GM12878 (cell line): ENCODE measurements around the gene LRSAM1. TPM values are rescaled to one million over a fixed set of nuclear protein-coding genes. Genes with fewer than 3 reads are reported as not detected.

Experiments used
- ATAC-seq: fragments of 200-7000 bp; cut with Tn5 transposase; 3 replicates; pipeline ENCODE4 v1.9.1; 2020; ENCODE audit warnings: mild to moderate bottlenecking, moderate library complexity
- BruUV-seq: library from RNA; stranded (reverse); fragments of 400-500 nt; replicated peaks from 2 replicates; lab custom pipeline; 2021; lab: Mats Ljungman, UMichigan
- CTCF ChIA-PET: fragments of 300-600 bp; sonication (Branson Sonifier 250); formaldehyde crosslinking; extraction: SDS; loops from one replicate; lab custom pipeline; 2021; ENCODE audit warnings: inconsistent platforms; lab: Yijun Ruan, JAX
- POLR2A ChIA-PET: fragments of 350-600 bp; formaldehyde crosslinking; extraction: SDS; loops from one replicate; lab custom pipeline; 2021; ENCODE audit warnings: inconsistent platforms; lab: Charles Lee
- RAD21 ChIA-PET: fragments of 300-600 bp; sonication (Branson Sonifier 250); formaldehyde crosslinking; loops from one replicate; lab custom pipeline; 2023; ENCODE audit warnings: antibody characterized with exemption; ENCODE audit not compliant: unreplicated experiment; lab: Charles Lee
- SMC1A ChIA-PET: fragments of 300-600 bp; sonication (Branson Sonifier 250); formaldehyde crosslinking; loops from one replicate; lab custom pipeline; 2023; ENCODE audit not compliant: unreplicated experiment, uncharacterized antibody; lab: Charles Lee
- DNase-seq: peaks from one replicate; pipeline ENCODE4 v3.0.0-alpha.2; 2011; ENCODE audit warnings: low read depth, low spot score
- FAIRE-seq: peaks from 3 replicates; lab custom pipeline; 2011; peaks lifted over from hg19 to GRCh38; lab: Jason Lieb, UNC
- H2AFZ ChIP-seq: 2 replicates; pipeline ENCODE4 v1.6.0; 2011; ENCODE audit warnings: low read depth, low read length, control low read depth; ENCODE audit not compliant: control insufficient read depth
- H3K27ac ChIP-seq: 2 replicates; pipeline ENCODE4 v1.5.1; 2011; ENCODE audit warnings: control low read depth; ENCODE audit not compliant: control insufficient read depth, insufficient read depth
- H3K27me3 ChIP-seq, 2 experiments: replicated peaks in 1 of 2; 2 replicates each; pipeline versions ENCODE4 v1.6.0 to v1.6.1; 2011; ENCODE audit warnings: low read length in 1 of 2; ENCODE audit not compliant: control insufficient read depth in 2 of 2, insufficient read depth in 2 of 2
- H3K36me3 ChIP-seq, 2 experiments: 2 replicates each; pipeline ENCODE4 v1.5.1; 2011; ENCODE audit warnings: low read length in 1 of 2; ENCODE audit not compliant: control insufficient read depth in 2 of 2, insufficient read depth in 2 of 2
- H3K4me1 ChIP-seq: 2 replicates; pipeline ENCODE4 v1.6.1; 2011; ENCODE audit warnings: mild to moderate bottlenecking, low read length, moderate library complexity, mixed read lengths; ENCODE audit not compliant: control insufficient read depth, insufficient read depth
- H3K4me2 ChIP-seq: 2 replicates; pipeline ENCODE4 v1.6.0; 2011; ENCODE audit warnings: control low read depth; ENCODE audit not compliant: control insufficient read depth, insufficient read depth
- H3K4me3 ChIP-seq: fragments of 200-600 bp; sonication (generic); 2 replicates; pipeline ENCODE4 v1.5.1; 2016
- H3K79me2 ChIP-seq: 2 replicates; pipeline ENCODE4 v1.6.0; 2011; ENCODE audit warnings: low read length; ENCODE audit not compliant: control insufficient read depth, insufficient read depth
- H3K9ac ChIP-seq: 2 replicates; pipeline ENCODE4 v1.8.0; 2011; ENCODE audit warnings: low read length, control low read depth, mixed read lengths; ENCODE audit not compliant: control insufficient read depth, insufficient read depth
- H3K9me3 ChIP-seq: replicated peaks from 3 replicates; pipeline ENCODE4 v1.5.1; 2011; ENCODE audit warnings: mild to moderate bottlenecking, low read length; ENCODE audit not compliant: control insufficient read depth, insufficient read depth
- H4K20me1 ChIP-seq: 2 replicates; pipeline ENCODE4 v1.6.0; 2011; ENCODE audit not compliant: control insufficient read depth, insufficient read depth
- CBFB ChIP-seq: IDR thresholded peaks from 2 replicates; pipeline ENCODE4 v1.6.1; 2016; ENCODE audit warnings: antibody characterized with exemption, low read depth
- CBX3 ChIP-seq: fragments of 200-600 bp; sonication (generic); IDR thresholded peaks from 2 replicates; pipeline ENCODE4 v1.6.1; 2016; ENCODE audit warnings: low read depth, borderline replicate concordance
- EED ChIP-seq: sonication (generic); IDR thresholded peaks from 2 replicates; pipeline ENCODE4 v1.6.1; 2016; ENCODE audit warnings: antibody characterized with exemption, low read depth
- IKZF1 ChIP-seq: fragments of 450-650 bp; conservative IDR thresholded peaks from 2 replicates; pipeline ENCODE4 v1.6.1; 2017; ENCODE audit warnings: antibody characterized with exemption, mild to moderate bottlenecking
- IKZF2 ChIP-seq, 2 experiments: fragments of 450-650 bp; IDR thresholded peaks; 2 replicates each; pipeline ENCODE4 v1.6.1; 2017; ENCODE audit warnings: mild to moderate bottlenecking in 2 of 2, moderate library complexity in 2 of 2
- JUNB ChIP-seq: IDR thresholded peaks from 2 replicates; pipeline ENCODE4 v1.6.1; 2016; ENCODE audit warnings: antibody characterized with exemption, mild to moderate bottlenecking
- MXI1 ChIP-seq: fragments of 150-350 bp; IDR thresholded peaks from 2 replicates; pipeline ENCODE4 v1.6.1; 2011; ENCODE audit warnings: low read depth, mild to moderate bottlenecking, inconsistent platforms, low read length, improper control_type of control experiment
- NFXL1 ChIP-seq: fragments of 450-650 bp; IDR thresholded peaks from 2 replicates; pipeline ENCODE4 v1.6.1; 2017; ENCODE audit warnings: antibody characterized with exemption, mild to moderate bottlenecking, borderline replicate concordance
- PAX5 ChIP-seq: IDR thresholded peaks from 2 replicates; pipeline ENCODE4 v1.6.1; 2011; ENCODE audit warnings: low read depth, low read length, borderline replicate concordance
- POLR2AphosphoS2 ChIP-seq: IDR thresholded peaks from 2 replicates; pipeline ENCODE4 v1.6.1; 2011; ENCODE audit warnings: low read depth, mild to moderate bottlenecking, low read length, improper control_type of control experiment, moderate library complexity
- SIN3A ChIP-seq: IDR thresholded peaks from 2 replicates; pipeline ENCODE4 v1.6.1; 2012; ENCODE audit warnings: low read depth, low read length, improper control_type of control experiment
- YY1 ChIP-seq: IDR thresholded peaks from 2 replicates; pipeline ENCODE4 v1.6.1; 2011; ENCODE audit warnings: low read depth, mild to moderate bottlenecking, low read length
- WGBS: methylation state at CpG from one replicate; pipeline ENCODE4 v1.1.6; 2016; ENCODE audit warnings: low lambda C conversion rate; ENCODE audit not compliant: insufficient replicate concordance, insufficient coverage; ENCODE audit errors: missing lambda C conversion rate; 5-methylcytosine and 5-hydroxymethylcytosine counted together
- in situ Hi-C: fragments of 300-500 bp; cut with MboI; formaldehyde crosslinking; loops from 9 replicates; pipeline ENCODE4 v1.14.3; 2018; ENCODE audit warnings: mixed read lengths
- intact Hi-C: fragments of 100-400 bp; cut with micrococcal nuclease; formaldehyde crosslinking; loops from one replicate; pipeline ENCODE4 v1.14.2; 2022; ENCODE audit not compliant: unreplicated experiment
- polyA plus RNA-seq, 11 experiments: library from polyadenylated mRNA; depleted of rRNA in 4 of 11; unstranded in 6 of 11; stranded (reverse) in 5 of 11; fragments of >200 nt; fragmentation: Nextera tagmentation in 4 of 11; fragmentation: Illumina TruSeq in 1 of 11; extraction: Ambion mirVana in 4 of 11; extraction: Trizol in 1 of 11; gene quantifications; 1 replicate in 1 of 11; 2 replicates in 10 of 11; pipeline versions ENCODE4 v1.2.1 to v1.2.3, GENCODE V29; 2011 to 2016; ENCODE audit warnings: inconsistent platforms in 2 of 11, missing spikeins in 2 of 11, low read depth in 1 of 11
- total RNA-seq, 4 experiments: library from RNA; depleted of rRNA in 3 of 4; stranded (reverse); fragments of >200 nt in 3 of 4; fragmentation: Illumina TruSeq in 1 of 4; extraction: Trizol in 1 of 4; gene quantifications; 2 replicates each; pipeline versions ENCODE4 v1.2.1 to v1.2.3, GENCODE V29; 2013 to 2021
- TF ChIP-seq, protein P1 (sequence below): IDR thresholded peaks from 2 replicates; pipeline ENCODE4 v1.6.1; 2012; ENCODE audit warnings: low read depth, low read length, improper control_type of control experiment

Gene LRSAM1
- total and polyA plus RNA-seq, 10 of the 15 experiments (the other 5 are each of a cell fraction or from before 2014, with no cell fraction given): 0.14 to 23.4 (median 11.7) TPM

DNA sequence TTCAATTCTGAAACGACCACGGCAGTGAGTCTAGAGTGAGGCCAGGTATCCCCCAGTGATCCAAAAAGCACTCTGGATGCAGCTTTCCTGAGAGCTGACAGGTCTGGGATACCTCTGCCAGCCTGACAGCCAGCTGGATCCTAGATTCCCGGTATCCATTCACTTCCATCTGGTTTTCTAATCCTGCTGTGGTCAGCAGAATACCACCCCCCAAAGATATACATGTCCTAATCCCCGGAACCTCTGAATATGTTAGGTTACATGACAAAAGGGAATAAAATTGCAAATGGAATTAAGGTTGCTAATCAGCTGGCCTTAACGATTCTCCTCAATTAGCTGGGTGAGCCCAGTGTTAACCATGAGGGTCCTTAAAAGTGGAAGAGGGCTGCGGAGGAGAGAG is 28.5 kb upstream of the LRSAM1 start:
- intact Hi-C loops (loop anchor here (5.0 to 10.0 kb wide), 2 partner anchors 110 to 478 kb away; no protein-coding TSS in a partner anchor), in situ Hi-C loops (no loop called here)
- H4K20me1 ChIP-seq: no peaks in the 10 kb centered on the region
- H2AFZ ChIP-seq: no peak overlapping the region; the same call in 1 of the 2 replicates
- peak overlapping the region; percentile 88; the same call in 1 of the 2 replicates for H3K27ac ChIP-seq
- peaks cover 13% of the 10 kb centered on the region for H3K4me1 ChIP-seq
- SMC1A ChIA-PET: interaction anchor here (0.7 to 2.0 kb wide), 5 partner anchors 26 to 482 kb away, joined by 3 to 7 read pairs (median 4); partner anchors contain the start of gene SLC2A8
- peak overlapping the region; percentile 92 for H3K4me2 ChIP-seq
- TF ChIP-seq YY1: no peak
- no peak for TF ChIP-seq NFXL1
- TF ChIP-seq IKZF1: no peak
- TF ChIP-seq, protein P1, sequence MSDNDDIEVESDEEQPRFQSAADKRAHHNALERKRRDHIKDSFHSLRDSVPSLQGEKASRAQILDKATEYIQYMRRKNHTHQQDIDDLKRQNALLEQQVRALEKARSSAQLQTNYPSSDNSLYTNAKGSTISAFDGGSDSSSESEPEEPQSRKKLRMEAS: no peak
- no peak for TF ChIP-seq CBFB
- no peak for TF ChIP-seq CBX3
- no peak for TF ChIP-seq POLR2AphosphoS2
- no peak for TF ChIP-seq SIN3A
- TF ChIP-seq EED: no peak
- no peak for TF ChIP-seq JUNB
- no peak for TF ChIP-seq IKZF2 (IDR thresholded peaks at IDR 0.05)
- TF ChIP-seq MXI1: no peak
- no peak for TF ChIP-seq PAX5
- H3K4me3 ChIP-seq: peak overlapping the region; percentile 90
- no peaks in the 10 kb centered on the region for H3K9me3 ChIP-seq
- DNase-seq (no peak), ATAC-seq (no peak), FAIRE-seq (no peak)
- H3K36me3 ChIP-seq: no peaks in the 10 kb centered on the region
- H3K27me3 ChIP-seq: no peaks in the 10 kb centered on the region
- POLR2A ChIA-PET: interaction anchor here (1.2 to 2.8 kb wide), 2 partner anchors 26 to 28 kb away, joined by 5 to 26 read pairs; partner anchors contain the start of genes LRSAM1, RPL12 and SLC2A8
- peak overlapping the region; percentile 99 for H3K9ac ChIP-seq
- 93% methylated on average over 6 of the region's 6 CpGs for WGBS
- RAD21 ChIA-PET: interaction anchor here (1.2 kb wide), 1 partner anchor 26 kb away, joined by 3 read pairs; no protein-coding TSS in a partner anchor
- BruUV-seq: no TSS peak
- CTCF ChIA-PET: interaction anchor here (0.8 to 1.9 kb wide), 7 partner anchors 24 to 311 kb away, joined by 3 to 6 read pairs (median 4); partner anchors contain the start of genes LRSAM1, RPL12 and SLC2A8
- H3K79me2 ChIP-seq: peaks cover 44% of the 10 kb centered on the region
